GM18870 (cell line): Measurements from ENCODE around the gene FBXL14.

Experiments
- ATAC-seq: cut with Tn5 transposase; IDR thresholded peaks from one replicate; pipeline ENCODE4 v1.9.1; 2021; ENCODE audit warnings: moderate library complexity; ENCODE audit not compliant: unreplicated experiment

Gene FBXL14

GRCh38 chr12:1594261-1595025 lies at the start of gene FBXL14:
Gene FBXL14 (minus strand): TSS chr12:1594581. CDS start chr12:1594066, 515 bp downstream.
- ATAC-seq = peak; percentile 33

DNA sequence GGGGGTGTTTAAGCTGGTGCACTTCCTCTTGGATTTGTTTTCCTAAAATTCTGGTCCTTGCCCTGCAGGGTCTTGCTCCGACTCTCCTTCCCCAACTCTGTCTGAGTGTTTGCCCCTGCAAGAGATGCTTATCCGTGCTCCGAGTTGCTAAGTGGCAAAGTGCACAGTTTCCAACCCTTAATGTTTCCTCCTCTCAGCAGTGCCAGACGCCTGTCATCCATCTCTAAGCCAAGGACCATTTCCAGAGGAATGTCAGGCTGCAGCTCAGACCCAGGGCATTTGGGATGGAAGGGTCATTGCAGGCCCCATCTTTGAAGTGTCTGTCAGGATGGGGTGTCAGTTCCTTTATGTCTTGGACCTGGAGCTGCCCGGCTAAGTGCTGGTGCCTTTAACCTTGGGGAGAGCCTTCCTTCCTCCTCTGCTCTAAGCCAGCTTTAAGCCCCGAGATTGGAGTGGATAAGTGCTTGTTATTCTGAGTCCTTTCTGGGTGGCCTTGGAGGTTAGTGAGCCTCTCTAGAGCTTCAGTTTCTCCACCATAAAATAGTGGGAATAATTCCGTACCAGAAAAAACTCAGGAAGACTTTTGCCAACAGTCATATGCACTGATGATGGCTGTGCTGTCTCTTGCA lies 49.6 kb upstream of the FBXL14 start:
- no peak for ATAC-seq

DNA sequence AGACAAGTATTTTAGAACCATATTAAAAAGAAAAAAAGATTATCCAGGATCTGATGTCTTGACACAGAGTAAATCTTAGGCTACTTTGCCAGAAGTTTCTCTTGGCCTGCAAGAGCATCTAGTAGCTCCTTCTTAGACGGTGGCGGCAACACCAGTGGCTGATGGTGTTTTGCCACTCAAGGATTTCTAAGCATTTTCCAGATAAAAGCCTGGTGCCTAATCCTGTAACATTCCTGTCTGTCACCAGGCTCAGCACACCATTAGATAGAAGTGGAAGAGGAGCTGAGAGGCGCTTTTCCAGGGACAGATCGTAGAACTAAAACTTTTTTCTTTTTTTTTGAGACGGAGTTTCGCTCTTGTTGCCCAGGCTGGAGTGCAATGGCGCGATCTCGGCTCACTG lies 48.7 kb upstream of the FBXL14 start:
- no peak for ATAC-seq

- no peak for ATAC-seq
These were observed 48.1 kb upstream of the FBXL14 start for GRCh38 chr12:1642513-1642912.

- no peak for ATAC-seq
These were observed 46.2 kb upstream of the FBXL14 start for GRCh38 chr12:1640328-1641234.

- ATAC-seq = no peak
These were observed 45.2 kb upstream of the FBXL14 start for GRCh38 chr12:1639538-1639937.

DNA sequence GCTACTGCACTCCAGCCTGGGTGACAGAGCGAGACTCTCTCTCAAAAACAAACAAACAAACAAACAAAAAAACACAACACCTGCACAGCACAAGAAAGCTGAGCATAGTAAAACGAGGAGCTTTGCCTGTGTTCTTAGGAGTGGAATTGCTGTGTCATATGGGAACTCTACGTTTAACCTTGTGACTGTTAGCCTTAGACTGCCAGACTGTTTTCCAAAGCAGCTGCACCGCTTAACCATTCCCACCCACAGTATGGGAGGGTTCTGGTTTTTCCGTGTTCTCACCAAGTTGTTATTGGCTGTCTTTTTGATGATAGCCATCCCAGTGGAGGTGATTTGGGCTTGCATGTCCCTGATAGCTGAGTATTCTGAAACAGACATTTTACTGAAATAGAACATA lies 43.8 kb upstream of the FBXL14 start:
- no peak for ATAC-seq

DNA sequence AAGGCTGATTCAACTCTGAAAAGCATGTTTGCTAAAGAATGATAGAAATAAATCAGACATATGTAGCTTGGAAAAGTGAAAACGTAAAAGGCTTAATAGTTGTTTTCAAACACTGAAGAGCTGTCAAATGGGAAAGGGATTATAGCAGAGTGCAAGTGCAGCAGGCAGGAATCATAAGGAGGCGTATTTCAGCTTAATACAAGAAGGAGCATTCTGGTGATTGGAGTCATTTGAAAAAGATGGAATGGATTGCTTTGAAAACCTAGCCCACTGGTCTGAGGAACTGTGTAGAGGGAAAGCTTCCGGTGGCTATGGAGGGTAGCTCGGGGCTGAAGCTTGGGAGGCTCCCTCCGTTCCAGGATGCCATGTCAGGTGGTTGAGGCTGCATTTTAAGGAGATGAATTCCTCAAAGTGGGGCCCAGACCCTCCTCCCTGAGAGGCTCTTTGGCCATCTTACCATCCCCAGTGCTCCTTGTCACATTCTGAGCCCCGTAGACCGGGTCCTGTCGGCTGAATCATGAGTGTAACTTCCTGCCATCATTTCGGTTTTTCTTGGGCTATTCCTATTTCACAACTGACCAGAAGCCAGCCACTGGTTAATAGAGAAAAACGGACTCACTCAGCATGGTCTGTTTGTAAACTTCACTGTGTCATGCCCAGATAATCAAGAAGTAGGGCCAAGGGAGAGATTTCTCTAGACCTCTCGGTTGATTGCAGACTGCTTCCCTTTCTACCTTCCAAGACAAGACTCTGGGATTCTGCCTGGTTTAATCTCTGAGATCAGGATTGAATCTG lies 41.1 kb upstream of the FBXL14 start:
- ATAC-seq = no peak

GRCh38 chr12:1634590-1635191 lies 40.3 kb upstream of the FBXL14 start:
- no peak for ATAC-seq

- ATAC-seq = no peak
These were observed 39.8 kb upstream of the FBXL14 start for GRCh38 chr12:1634149-1634548.

DNA sequence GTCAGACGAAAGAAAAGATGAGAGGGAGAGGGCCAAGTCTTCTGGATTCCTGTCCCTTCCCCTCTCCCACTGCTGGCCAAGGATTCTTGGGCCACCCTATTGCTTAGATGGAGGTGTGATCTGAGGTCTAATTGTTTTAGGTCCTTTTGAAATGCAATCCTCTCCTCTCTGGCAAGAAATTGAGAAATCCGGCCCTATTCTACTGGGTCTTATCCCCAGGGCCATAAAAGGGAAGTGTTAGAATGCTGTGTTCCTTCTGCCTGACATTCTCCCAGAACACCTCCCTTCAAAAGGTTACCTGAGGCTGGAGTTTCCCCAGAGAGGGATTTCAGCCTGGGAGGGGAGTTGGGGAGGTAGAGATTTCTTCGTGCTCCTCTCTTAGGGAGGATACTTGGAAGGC lies 39.1 kb upstream of the FBXL14 start:
- ATAC-seq = no peak

DNA sequence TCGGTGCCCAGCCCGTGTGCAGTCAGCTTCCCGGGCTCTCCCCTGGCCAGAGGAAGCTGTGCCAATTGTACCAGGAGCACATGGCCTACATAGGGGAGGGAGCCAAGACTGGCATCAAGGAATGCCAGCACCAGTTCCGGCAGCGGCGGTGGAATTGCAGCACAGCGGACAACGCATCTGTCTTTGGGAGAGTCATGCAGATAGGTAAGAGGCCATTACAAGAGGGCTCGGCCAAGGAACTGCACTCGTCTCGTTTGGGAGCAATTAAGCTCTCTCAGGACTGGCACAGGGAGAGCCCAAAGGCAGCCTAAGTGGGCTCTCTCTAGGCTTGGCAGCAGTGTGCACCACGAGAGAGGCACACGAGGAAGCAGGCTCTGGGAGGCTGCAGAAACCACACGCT lies 38.3 kb upstream of the FBXL14 start:
- no peak for ATAC-seq

- ATAC-seq = no peak
These were observed 36.6 kb upstream of the FBXL14 start for GRCh38 chr12:1630827-1631591.

- no peak for ATAC-seq
These were observed 35.9 kb upstream of the FBXL14 start for GRCh38 chr12:1630133-1630826.

GRCh38 chr12:1629338-1630132 lies 35.2 kb upstream of the FBXL14 start:
- ATAC-seq = no peak

DNA sequence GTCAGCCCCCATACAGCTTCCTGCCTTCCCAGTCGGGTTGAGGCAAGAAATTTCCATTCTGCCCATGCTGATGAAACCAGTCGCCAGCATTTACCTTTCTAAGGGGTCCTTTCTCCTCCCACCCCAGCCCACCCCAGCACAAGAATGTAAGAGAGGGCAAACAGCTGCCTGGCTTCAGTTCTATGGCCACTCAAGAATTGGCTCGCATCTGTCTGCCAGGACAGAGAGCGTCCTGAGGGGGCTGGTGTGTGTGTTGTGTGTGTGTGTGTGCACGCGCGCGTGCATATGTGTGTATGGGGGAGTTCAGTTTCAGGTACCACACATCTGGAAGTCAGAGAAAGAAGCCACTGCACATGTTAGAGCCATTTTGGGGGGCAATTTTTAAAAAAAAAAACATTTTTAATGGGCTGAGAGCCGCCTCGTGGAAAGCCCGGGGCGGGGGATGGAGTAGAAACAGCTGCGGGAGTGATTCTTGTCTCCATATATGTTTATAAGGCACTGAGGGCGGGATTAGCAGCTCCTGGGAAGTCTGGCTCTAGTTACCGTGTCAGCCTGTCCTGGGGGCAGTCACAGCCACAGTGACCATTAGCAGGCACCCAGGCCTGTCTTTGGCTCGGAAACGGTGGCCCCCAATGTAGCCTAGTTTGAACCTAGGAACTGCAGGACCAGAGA lies 34.4 kb upstream of the FBXL14 start, which contains the start of gene WNT5B:
TSS of gene WNT5B (plus strand) at position 566 of the 672 bp plus-strand sequence. CDS start 2,124 bp downstream, outside the sequence.
- ATAC-seq = no peak

DNA sequence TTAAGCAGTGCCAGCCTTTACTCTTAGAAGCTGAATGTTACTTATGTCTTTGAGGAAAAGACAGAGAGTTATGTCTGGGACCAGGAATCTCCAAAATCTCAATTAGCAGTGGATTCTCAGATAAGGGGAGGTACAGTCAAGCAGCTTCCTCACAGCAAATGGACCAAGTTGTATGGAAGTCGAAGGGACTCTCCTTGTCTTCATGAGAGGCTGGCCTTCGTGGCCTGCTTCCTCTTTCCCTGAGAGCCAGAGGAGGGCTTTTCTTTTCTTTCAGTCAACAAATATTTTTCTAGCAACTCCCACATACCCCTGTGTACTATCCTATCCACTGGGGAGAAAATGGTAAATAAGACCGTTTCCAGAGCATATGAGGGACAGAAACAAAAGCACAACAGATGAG lies 28.0 kb upstream of the FBXL14 start:
- no peak for ATAC-seq

DNA sequence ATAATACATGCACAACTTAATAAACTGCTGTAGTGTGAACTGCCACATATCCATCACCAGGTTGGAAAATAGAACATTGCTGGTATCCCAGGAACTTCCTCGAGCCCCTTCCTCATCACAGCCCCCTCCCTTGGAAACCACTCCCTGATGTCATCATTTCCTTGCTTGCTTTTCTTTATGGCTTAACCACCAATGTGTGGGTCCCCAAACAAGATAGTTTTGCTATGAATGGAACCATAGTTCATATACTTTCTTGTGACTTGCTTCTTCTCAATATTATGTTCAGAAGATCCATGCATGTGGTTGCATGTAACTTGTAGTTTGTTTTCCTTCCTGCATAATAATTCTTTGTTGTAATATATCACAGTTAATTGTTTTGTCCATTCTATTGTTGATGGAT lies 25.7 kb upstream of the FBXL14 start:
- no peak for ATAC-seq
